Left lung (tissue), 10 donors: ENCODE measurements around the gene GNB1L. TPM values are rescaled to one million over a fixed set of nuclear protein-coding genes. Genes with fewer than 3 reads are reported as not detected.
"Not testable (repeated sequence)": the region's sequence is repeated elsewhere in the genome, so short reads cannot be mapped to it uniquely, and the experiment has no call there.

Experiments
- ATAC-seq: fragments of 200-7000 bp; cut with Tn5 transposase; one replicate; pipeline ENCODE4 v1.9.1; 2020; ENCODE audit warnings: moderate library complexity
- DNase-seq, 4 donors: peaks; one replicate each; pipeline ENCODE4 v3.0.0-alpha.2; 2013 to 2020
- H3K27ac ChIP-seq, 2 donors: fragments of 200-600 bp; sonication (generic) in 1 of 2; one replicate each; pipeline versions ENCODE4 v1.5.0 to v1.8.0; 2020 to 2021
- H3K27me3 ChIP-seq, 2 donors: fragments of 200-600 bp; sonication (generic) in 1 of 2; one replicate each; pipeline versions ENCODE4 v1.5.0 to v1.8.0; 2020 to 2021
- H3K36me3 ChIP-seq, 2 donors: fragments of 200-600 bp; sonication (generic) in 1 of 2; one replicate each; pipeline versions ENCODE4 v1.5.0 to v1.8.0; 2020 to 2021
- H3K4me1 ChIP-seq, 2 donors: fragments of 200-600 bp; one replicate each; pipeline ENCODE4 v1.8.0; 2021
- H3K4me3 ChIP-seq, 2 donors: fragments of 200-600 bp; sonication (generic) in 1 of 2; one replicate each; pipeline versions ENCODE4 v1.5.0 to v1.8.0; 2020 to 2021; ENCODE audit warnings: mild to moderate bottlenecking in 1 of 2
- H3K9me3 ChIP-seq, 2 donors: fragments of 200-600 bp; sonication (generic) in 1 of 2; one replicate each; pipeline versions ENCODE4 v1.5.0 to v1.8.0; 2020 to 2021
- CTCF ChIP-seq, 2 donors: fragments of 200-600 bp; sonication (generic) in 1 of 2; IDR thresholded peaks; one replicate each; pipeline versions ENCODE4 v1.5.0 to v1.8.0; 2021; ENCODE audit warnings: antibody characterized with exemption in 2 of 2
- intact Hi-C, 2 donors: fragments of 100-400 bp; cut with DNase I; formaldehyde crosslinking; loops; one replicate each; pipeline versions ENCODE4 v1.11.2 to v1.14.2; 2022
- polyA plus RNA-seq, 6 donors: library from polyadenylated mRNA; unstranded; fragments of 120-200 nt; gene quantifications; one replicate each; pipeline ENCODE4 v1.2.1, GENCODE V29; 2013; ENCODE audit not compliant: insufficient read length in 6 of 6
- total RNA-seq, 2 donors: library from RNA; stranded (reverse); fragmentation: NEBNext Ultra II Directional; extraction: Animal tissue kit (Norgen Biotek cat#: 25700); gene quantifications; one replicate each; pipeline ENCODE4 v1.2.1, GENCODE V29; 2021
- donor health status: DM: no; HTN: yes; CAD: no.
- donor health status: DM: no; HTN: no; CAD: no.

Gene GNB1L
- total and polyA plus RNA-seq, 8 donors, result 4.3 to 7.9 (median 5.5) TPM

GRCh38 chr22:19797086-19798002, 57.3 kb downstream of the GNB1L start:
- intact Hi-C loops, result no loop called here
- no peaks in the 10 kb centered on the region for H3K27me3 ChIP-seq
- no peak for TF ChIP-seq CTCF (IDR thresholded peaks at IDR 0.05)
- ATAC-seq (no peak), DNase-seq (peak in 1 of 4 donors; percentile 63)
- no peak overlapping the region for H3K4me3 ChIP-seq
- H3K4me1 ChIP-seq, result no peaks in the 10 kb centered on the region
- no peak overlapping the region for H3K27ac ChIP-seq
- peaks cover 0 to 5% of the 10 kb centered on the region in 2 donors for H3K9me3 ChIP-seq
- H3K36me3 ChIP-seq, result peaks cover 0 to 5% of the 10 kb centered on the region in 2 donors

DNA sequence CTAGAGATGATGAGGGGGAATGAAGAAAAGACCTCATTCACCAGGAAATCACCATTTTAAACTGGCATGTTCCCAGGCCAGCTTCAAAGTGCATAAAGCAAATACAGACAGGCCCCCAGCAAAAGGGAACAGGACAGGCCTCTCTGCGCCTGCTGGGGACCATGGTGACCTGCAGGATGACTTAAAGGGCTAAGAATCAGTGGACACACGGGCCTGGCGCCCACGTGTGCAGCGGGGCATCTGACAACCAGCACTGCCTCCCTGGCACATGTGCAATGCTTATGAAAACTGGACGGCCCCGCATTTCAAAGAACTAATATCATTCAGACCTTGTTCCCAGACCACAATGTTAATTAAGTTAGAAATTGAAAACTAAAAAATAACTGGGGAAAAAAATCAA, 58.5 kb downstream of the GNB1L start:
- intact Hi-C loops, result no loop called here
- Histone ChIP-seq H3K27ac (no peak overlapping the region), H3K4me1 (no peaks in the 10 kb centered on the region), H3K4me3 (no peak overlapping the region), H3K27me3 (no peaks in the 10 kb centered on the region), H3K9me3 (peaks cover 0 to 8% of the 10 kb centered on the region in 2 donors), H3K36me3 (peaks cover 0 to 5% of the 10 kb centered on the region in 2 donors)
- no peak for DNase-seq
- no peak for TF ChIP-seq CTCF (IDR thresholded peaks at IDR 0.05)
- ATAC-seq, result no peak

DNA sequence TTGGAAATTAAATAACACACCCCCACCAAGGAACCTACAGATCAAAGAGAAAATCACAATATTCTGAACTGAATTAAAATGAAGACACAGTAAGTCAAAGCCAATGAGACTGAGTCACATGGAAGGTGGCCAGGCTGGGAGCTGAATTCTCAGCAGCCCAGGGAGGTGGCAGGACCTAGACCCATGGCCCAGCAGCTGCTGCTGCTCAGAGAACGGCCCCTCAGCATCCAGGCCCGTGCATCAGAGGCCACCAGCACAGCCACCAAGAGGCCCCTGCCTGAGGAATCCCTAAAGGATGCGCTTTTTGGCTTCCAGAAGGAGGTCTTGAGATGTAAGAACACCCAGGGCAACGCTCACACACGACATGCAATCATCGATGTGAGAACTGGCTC, 59.1 kb downstream of the GNB1L start:
- Histone ChIP-seq H3K27me3 (no peaks in the 10 kb centered on the region), H3K27ac (no peak overlapping the region), H3K9me3 (peaks cover 0 to 8% of the 10 kb centered on the region in 2 donors), H3K4me3 (no peak overlapping the region), H3K36me3 (peaks cover 0 to 5% of the 10 kb centered on the region in 2 donors), H3K4me1 (no peaks in the 10 kb centered on the region)
- ATAC-seq, result no peak
- peak in 1 of 4 donors; percentile 32 for DNase-seq
- TF ChIP-seq CTCF (IDR thresholded peaks at IDR 0.05), result no peak
- intact Hi-C loops, result no loop called here

GRCh38 chr22:19793661-19794310, 60.9 kb downstream of the GNB1L start:
- Histone ChIP-seq H3K27me3 (no peaks in the 10 kb centered on the region), H3K36me3 (peaks cover 0 to 2% of the 10 kb centered on the region in 2 donors), H3K4me1 (no peaks in the 10 kb centered on the region), H3K27ac (no peak overlapping the region), H3K9me3 (peaks cover 0 to 8% of the 10 kb centered on the region in 2 donors), H3K4me3 (no peak overlapping the region)
- TF ChIP-seq CTCF (IDR thresholded peaks at IDR 0.05), result no peak
- ATAC-seq, result no peak
- DNase-seq, result no peak
- intact Hi-C loops, result no loop called here

DNA sequence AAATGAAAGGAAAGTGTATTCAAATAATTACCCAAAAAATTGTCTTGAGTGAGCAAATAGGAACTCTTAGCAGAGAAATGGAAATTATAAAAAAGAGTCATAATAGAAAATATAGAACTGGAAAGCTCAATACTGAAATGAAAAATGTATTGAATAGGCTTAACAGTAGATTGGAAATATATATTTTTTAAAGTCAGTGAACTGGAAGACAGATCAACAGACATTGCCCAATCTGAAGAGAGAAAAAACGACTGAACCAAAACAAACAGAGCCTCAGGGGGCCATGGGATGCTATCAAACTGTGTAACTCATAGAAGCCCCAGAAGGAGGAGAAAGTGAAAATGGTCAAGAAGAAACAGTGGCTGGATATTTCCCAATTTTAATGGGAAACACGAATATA, 61.5 kb downstream of the GNB1L start:
- Histone ChIP-seq H3K27me3 (no peaks in the 10 kb centered on the region), H3K27ac (no peak overlapping the region), H3K4me3 (no peak overlapping the region), H3K4me1 (no peaks in the 10 kb centered on the region), H3K36me3 (peaks cover 0 to 8% of the 10 kb centered on the region in 2 donors), H3K9me3 (peaks cover 0 to 8% of the 10 kb centered on the region in 2 donors)
- ATAC-seq, result no peak
- DNase-seq, result no peak
- intact Hi-C loops, result no loop called here
- TF ChIP-seq CTCF (IDR thresholded peaks at IDR 0.05), result no peak

GRCh38 chr22:19792383-19792896, 62.2 kb downstream of the GNB1L start:
- H3K4me1 ChIP-seq, H3K9me3 ChIP-seq, H3K27ac ChIP-seq, DNase-seq, intact Hi-C loops, H3K4me3 ChIP-seq, H3K27me3 ChIP-seq, ATAC-seq: not testable (repeated sequence)
- peaks cover 0 to 13% of the 10 kb centered on the region in 2 donors for H3K36me3 ChIP-seq
